GM20431 (cell line): Measurements from ENCODE around the gene PREX1.
"Not testable (repeated sequence)": the region's sequence is repeated elsewhere in the genome, so short reads cannot be mapped to it uniquely, and the experiment has no call there.

ENCODE experiments used
- in situ Hi-C: fragments of 300-500 bp; cut with MseI, MboI; formaldehyde crosslinking; loops from one replicate; pipeline ENCODE4 v1.15.0; 2020; ENCODE audit warnings: low sequenced_read_pairs; ENCODE audit not compliant: unreplicated experiment

PREX1 gene

DNA sequence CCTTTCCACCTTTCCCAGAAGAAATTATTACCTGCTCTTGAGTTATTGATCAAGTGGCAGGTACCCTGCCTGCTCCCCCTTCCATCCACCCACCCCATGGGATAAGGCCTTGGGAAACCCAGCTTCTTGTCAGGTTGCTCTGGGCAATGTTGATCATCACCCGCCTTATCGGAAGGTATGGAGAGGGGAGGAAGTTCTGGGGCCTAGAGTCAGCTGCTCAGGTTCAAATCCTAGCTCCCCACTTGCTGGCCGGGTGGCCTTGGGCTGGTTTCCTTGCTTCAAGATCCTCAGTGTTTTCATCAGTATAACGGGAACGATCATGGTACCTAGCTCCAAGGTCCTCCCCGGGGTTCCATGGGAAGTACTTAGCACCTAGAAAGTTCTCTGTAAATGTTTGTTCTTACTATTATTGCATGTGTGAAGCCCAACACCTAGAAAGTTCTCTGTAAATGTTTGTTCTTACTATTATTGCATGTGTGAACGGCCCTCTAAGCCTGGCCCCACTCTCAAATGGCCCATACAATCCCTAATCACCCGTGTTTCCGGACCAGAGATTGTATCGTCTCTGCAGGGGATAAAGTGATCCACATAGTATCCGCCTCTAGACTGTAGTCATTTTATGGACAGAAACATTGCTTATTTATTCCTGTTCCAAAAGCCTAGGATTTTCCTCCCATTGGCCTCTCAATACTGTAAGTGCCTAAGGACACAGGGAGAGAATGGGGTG, 1.1 kb upstream of the PREX1 start:
- in situ Hi-C loops: no loop called here

DNA sequence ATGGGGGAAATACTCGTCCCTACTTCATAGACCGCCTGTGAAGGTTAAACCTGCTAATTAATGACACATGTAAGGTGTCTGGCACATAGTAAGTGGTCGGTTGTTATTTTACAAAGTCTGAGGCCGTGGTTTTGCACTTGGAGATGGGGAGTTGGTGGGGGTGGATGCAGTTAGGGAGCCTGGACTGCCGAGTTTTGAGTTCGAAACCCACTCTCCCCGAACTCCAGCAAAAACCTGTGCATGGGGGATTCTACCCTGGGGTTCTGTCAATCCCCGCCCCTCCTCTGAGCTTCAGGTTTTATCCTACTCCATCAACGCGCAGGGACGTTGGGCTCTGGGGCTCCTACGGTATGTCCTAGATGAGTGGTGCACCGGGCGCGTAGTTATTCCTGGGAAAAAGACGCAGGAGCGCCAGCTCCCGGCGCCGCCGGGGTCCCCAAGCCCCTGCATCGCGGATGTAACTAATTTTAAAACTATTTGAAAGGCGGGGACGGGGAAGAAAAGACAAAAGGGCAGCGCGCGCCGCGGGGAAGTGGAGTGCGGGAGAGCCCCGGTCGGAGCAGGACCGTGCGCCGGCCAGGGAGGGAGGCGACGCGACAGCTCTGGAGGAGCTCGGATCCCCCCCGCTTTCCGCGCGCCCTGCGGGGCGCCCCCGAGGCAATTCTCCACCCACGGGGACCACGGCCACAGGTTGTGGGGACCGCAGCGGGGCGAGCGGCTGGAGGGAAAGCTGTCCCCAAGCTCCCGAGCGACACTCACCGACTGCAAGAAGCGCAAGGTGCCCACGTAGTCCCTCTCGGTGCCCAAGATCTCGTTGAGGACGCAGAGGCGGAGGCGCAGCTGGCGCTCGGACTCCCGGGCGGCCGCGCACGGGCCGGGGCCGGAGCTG, 672 bp downstream of the PREX1 start:
- in situ Hi-C loops: no loop called here

DNA sequence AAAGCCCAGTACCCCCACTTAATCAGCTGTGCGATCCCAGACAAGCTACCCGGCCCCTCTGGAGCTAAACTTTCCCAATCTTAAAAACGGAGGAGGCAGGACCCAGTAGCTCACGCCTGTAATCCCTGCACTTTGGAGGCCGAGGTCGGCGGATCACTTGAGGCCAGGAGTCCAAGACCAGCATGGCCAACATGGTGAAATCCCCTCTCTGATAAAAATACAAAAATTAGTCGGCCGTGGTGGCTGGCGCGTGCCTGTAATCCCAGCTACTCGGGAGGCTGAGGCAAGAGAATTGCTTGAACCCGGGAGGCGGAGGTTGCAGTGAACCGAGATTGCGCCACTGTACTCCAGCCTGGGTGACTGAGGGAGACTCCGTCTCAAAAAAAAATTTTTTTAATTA, 1.3 kb downstream of the PREX1 start:
- in situ Hi-C loops: not testable (repeated sequence)

DNA sequence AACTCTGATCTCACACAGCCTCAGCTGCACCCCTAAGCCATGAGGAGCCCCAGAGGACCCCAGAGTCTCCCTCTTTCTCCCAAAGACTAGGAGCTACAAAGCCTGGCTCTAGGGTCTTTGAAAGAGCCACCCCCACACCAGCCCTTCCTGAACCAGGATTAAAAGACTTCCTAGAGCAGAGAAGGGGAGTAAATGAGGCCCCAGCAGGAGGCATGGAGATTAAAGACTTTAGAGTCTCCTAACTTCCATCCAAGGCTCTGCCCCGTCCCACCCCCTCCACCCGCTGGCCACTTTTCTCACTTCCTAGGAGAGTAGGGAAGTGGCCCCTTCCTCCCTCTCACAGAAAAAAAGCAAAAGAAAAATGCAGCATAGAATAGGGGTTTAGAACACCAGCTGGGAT, 1.7 kb downstream of the PREX1 start:
- in situ Hi-C loops: no loop called here

DNA sequence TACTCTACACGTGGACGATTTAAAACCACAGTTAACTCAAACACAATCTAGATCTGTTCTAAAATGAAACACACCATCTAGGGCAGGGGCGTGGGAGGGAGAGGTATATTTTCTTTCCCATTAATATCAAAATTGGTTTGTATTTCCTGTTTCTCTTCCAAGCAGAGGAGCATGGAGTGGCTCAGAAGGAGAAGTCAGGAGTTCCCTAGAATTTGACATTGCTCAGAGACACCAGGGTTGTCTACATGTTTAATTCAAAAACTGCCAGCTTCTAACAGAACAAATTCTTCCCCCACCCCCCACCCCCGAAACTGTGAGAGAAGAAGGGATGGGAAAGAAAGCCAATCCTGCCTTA, 2.3 kb downstream of the PREX1 start:
- in situ Hi-C loops: no loop called here

DNA sequence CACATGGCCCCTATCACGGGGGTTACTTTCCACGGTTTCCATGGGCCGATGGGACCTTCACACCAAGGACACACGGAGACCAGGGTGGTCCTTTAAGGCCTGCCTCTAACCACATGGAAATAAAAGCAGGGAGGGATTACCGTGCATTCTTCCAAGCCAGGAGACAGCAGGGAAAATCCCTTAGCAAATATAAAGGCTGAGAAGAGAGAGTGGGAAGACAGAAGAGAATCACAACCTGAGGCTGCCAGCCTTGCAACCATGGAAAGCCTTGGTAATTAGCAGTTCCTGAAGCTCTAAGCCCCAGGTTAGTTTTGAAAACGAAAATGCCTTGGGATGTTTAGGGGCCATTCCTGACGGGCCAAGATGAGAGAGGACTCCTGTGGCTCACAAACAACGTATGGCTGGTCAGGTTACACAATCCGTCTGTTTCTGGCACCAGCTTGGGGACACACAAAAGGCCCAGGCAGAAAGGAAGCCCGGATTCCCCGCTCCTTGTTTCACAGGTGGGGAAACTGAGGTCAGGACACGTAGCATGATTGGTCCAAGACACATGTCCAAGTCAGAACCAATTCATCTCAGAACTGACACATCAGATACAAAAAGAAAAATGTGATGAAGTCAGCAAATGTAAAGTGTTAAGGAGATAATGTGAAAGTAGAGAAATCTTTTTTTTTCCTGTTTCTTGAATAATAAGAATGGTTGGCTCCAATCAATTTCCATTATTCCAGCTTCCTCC, 2.8 kb downstream of the PREX1 start:
- in situ Hi-C loops: no loop called here

DNA sequence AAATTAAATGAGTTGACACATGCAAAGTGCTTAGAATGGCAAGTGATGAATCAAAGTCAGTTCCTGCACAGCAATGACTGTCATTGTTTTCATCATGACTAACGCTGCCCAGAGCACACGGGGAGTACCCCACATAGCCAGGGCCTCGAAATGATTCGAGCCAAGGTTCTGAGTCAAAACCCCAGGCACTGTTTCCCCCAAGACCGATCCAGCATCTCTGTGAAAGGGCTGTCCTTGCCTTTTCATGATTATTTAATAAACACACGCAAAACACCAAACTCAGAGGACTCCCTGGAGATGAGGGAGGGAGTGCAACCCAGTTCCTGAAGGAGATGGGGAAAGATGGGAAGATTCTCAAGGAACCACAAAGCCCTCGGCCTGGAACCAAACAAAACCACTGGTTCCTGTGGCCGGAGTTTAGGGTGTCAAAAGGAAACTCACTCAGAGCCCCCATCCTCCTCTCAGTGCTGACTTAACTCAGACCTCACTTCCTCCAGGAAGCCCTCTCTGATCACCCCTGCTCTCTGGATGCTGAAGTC, 3.8 kb downstream of the PREX1 start:
- in situ Hi-C loops: no loop called here

DNA sequence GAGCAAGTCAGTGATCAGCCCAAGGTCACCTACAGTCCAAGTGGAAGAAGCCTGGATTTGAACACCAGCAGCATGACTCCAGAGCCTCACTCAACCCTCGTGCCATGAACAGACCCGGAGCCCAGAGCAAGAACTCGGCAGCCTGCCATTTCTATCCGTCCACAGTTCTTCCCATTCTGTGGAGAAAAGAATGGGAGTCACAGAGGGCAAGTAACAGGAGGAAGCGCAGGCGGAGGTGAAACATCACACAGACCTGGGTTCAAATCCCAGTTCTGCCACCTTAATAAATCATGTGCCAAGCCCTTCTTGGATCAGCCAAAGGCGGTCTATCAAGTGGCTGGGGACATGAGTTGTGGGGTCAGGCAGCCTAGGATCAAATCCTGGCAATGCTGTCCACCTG, 4.3 kb downstream of the PREX1 start:
- in situ Hi-C loops: no loop called here

DNA sequence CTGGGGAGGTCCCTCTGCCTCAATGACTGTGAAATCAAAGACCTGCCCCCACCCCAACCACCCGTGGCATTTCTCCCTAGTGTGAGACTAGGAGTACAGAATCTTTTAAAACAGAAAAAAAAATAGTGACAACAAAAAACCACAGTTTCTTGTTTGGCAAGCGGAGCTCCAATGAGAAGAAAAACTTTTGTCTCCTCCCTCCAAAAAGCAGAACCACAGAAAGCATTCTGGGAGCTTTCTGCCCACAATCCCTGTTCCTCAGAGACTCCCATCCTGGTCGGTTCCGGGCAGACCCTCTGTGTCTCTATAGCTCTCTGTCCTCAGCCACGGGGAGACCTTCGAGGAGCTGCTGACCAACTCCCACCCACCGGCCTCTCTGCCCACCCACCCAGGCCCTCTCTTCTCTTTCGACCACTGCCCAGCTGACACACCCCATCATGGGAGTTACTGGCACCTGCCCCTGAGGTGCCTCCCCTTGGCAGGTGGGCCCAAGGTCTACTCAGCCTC, 4.9 kb downstream of the PREX1 start:
- in situ Hi-C loops: no loop called here

DNA sequence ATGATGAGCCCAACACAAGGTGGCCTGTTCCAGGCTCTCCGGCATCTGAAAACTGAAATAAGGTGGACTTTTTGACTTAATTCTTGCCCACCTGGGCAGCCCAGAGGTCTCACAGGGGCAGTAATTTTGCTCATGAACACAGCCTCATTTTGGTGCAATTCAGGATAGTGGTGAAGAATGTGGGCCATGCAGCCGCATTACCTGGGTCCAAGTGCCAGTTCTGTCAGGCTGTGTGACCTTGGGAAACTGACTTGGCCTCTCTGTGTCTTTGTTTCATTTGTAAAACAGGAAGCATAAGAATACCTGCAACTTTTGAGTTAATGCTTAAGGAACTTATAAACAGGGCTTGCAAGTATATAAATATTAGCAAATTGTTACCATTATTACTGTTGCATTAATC, 5.6 kb downstream of the PREX1 start:
- in situ Hi-C loops: no loop called here

DNA sequence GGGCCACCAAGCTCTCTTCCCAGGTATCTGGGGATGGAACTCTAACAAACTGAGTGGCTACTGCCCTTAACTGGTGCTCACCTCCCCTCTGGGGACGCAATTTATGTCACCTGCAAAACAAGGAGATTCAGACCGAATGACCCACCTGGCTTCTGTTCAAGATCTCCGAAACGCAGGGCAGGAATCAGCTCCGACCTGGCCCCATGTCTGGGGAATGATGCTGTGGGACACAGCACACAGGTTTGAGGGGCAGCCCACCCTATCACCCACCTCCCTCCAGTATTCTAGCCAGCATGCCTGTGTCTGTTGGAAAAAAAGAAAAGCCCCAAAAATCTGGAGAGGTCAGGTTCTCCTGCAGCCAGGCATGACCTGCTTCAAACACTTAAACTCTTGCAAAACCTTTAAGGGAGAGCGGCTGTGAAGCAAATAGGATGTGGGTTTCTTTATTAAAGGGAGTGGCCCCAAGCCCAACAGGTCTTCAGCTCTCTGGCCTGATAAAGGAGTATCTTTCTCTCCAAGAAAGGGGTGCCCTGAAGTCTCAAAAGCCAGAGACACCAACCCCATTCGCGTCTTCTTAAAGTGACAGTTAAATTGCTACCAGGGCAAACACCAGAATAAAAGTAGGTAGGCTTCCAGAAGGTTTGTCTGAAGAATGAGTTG, 6.4 kb downstream of the PREX1 start:
- in situ Hi-C loops: no loop called here

DNA sequence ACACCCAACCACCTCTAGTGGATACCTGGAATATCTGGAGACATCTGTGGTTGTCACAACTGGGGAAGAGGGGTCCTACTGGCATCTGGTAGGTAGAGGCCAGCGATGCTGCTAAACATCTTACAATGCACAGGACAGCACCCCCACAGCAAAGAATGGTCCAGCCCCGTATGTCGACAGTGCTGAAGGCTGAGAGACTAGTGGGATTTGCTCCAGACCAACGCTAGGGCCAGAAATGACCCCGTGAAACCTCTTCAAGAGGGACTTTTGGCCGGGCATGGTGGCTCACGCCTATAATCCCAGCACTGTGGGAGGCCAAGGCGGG, 7.2 kb downstream of the PREX1 start:
- in situ Hi-C loops: no loop called here

DNA sequence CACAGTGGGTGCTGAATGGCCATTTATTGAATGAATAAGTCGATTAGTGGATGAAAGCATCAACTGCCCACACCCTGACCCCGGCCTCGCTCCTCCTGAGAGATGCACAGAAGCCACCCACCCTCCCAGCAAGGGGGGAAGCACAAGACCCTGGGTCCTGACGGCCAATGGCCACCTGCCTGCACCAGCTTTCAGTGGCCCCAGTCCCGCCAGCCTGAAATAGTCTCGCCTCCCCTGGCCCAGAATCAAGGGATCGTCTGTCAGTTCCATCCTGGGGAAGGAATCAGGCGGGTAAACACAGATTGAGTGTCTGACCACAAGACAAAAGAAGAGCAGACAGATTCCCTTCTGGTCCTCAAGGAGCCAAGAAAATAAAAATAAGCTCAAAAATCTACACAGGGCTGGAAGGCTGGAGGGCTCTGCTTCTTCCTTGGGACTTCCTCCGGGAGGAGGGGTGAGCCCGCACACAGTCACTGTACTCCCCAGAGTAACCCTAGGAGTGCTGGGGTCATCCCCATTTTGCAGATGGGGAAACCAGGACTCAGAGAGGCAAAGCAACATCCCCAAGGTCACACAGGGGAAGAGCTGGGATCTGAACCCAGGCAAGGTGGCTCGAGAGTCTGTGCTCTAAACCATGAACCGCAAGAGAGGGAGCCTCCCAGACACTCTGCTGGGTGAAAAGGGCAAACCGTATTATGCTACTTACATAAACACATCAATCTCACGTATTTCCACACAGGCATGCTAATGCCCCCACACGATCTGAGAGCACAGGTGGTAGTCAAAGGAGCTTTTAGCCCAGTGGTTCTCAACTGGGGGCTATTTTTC, 7.8 kb downstream of the PREX1 start:
- in situ Hi-C loops: no loop called here

DNA sequence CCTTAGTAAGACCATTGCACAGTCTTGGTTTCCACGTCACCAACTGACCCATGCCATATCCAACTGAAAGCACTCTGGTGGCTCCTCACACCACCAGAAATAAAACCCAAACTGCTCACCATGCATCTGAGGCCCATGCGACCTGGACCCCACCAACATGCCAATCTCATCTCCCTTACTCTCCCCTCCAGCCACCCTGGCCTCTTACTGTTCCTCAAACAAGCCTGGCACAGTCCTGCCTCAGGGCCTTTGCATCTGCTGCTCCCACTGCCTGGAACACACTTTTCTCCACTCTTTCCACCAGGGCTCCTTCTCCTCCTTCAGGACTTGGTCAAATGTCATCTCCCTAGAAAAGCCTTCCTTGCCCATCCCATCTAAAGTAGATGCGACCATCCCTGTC, 8.7 kb downstream of the PREX1 start:
- in situ Hi-C loops: no loop called here

DNA sequence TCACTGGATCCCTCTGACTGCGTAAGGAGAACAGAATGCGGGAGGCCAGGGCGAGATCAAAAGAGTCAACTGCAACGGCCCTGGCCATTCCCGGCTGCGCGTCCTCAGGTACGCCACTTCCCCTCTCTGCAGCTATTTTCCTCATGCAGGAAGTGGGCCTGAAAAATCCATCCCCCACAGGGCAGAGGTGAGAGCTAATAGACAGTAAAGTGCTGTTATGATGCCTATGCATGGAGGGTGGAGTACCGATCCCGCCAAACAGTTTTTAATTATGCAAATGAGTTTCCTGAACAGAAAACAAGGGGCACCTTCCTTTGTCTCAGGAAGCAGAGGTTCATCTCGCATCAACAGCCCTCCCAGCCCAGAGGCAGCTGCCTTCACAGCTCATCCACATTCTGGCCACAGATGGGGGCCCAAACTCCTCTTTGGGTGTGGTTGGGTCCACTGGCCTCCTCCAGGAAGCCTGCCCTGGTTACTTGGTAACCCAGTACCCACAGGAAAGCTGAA, 9.3 kb downstream of the PREX1 start:
- in situ Hi-C loops: no loop called here

DNA sequence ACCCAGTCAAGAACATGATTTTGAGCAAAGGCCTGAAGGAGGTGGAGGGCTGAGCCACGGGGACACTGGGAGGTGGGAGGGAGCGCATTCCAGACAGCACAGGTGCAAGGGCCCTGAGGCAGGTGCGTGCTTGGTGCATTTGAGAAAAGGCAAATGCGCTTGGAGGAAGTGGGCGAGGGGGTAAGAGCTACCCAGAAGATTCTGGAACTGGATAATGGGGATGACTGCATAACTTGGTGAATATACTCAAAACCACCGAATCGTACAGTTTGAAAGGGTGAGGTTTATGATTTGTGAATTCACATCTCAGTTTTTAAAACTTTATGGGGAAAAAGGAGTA, 9.8 kb downstream of the PREX1 start:
- in situ Hi-C loops: no loop called here

DNA sequence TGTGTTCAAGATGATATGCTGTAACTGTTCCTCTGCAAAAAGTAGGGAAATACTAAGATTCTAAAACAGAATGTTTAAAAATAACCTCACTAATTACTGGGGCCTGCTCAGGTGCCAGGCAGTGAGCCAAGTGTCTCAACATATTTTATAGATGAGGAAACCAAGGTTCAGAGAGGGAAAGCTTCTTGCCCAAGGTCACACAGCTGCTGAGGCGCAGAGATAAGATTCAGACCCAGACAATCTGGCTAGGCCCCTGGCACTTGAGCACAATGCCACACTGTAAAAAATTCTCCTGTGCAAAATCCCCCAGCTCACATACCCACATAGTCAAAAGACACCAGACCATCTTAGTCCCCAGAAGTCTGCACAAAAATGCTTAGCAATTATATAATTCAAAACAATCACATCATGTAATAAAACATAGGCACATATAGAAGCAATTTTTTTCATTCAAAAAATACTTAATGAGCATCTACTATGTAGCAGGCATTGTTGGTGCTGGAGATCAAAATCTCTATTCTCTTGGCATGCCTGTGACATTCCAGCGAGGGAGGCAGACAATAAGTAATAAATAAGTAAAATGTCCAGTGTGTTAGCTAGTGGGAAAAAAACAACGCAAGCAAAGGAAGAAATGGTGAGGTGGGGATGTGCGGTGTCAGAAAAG, 10.3 kb downstream of the PREX1 start:
- in situ Hi-C loops: no loop called here

DNA sequence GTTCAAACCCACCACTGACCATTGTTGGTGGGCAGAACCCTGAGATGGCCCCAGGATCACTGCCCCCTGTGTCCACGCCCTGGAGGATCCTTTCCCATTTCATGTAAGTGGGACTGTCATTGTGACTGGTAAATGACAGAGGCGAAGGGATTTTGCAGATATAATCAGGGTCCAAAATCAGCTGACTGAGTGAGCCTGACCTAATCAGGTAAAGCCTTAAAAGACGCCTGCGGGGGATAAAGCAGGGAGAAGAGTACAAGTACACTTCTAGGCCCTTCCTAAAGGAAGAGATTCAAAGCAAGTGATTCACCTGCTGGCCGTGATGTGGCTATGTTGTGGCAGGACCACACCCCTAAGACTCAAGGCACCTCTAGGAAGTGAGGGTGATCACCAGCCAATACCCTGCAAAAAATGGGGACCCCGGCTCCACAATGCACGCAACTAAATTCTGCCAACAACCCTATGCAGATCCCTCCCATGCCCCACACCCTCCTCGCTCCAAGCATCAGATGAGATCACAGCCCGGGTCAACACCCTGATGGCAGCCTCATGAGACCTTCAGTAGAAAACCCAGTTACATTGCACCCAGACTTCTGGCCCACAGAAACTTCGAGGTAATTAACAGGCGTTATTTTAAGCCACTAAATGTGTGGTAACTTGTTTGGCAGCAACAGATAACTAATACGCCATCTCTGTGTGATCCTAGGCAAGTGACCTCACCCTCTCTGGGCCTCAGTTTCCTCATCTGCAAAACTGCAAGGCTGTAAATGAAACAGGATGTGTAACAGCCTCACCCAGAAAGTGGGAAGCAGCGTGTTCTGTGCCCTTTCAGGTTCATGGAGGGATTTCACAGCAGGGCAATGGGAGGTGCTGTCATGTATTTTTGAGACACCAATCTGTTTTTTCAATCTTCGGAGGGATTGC, 11.3 kb downstream of the PREX1 start:
- in situ Hi-C loops: no loop called here
